Nephron (organoid): ENCODE results near the gene MFSD11.
"Not testable (repeated sequence)": the region's sequence is repeated elsewhere in the genome, so short reads cannot be mapped to it uniquely, and the experiment has no call there.

Experiments
- H3K27ac Mint-ChIP-seq, 3 experiments: 2 replicates each; pipeline ENCODE4 v1.8.0; 2020; ENCODE audit warnings: mixed read lengths in 3 of 3, mild to moderate bottlenecking in 2 of 3, moderate library complexity in 1 of 3
- H3K27me3 Mint-ChIP-seq: 2 replicates; pipeline ENCODE4 v1.8.0; 2021; ENCODE audit warnings: low read depth, mild to moderate bottlenecking, moderate library complexity, mixed read lengths
- H3K36me3 Mint-ChIP-seq: 2 replicates; pipeline ENCODE4 v1.8.0; 2020; ENCODE audit warnings: low read depth, mixed read lengths
- H3K4me1 Mint-ChIP-seq: 2 replicates; pipeline ENCODE4 v1.8.0; 2020; ENCODE audit warnings: mixed read lengths
- H3K4me3 Mint-ChIP-seq, 3 experiments: 2 replicates each; pipeline ENCODE4 v1.8.0; 2020; ENCODE audit warnings: mild to moderate bottlenecking in 3 of 3, mixed read lengths in 3 of 3, moderate library complexity in 2 of 3
- H3K9me3 Mint-ChIP-seq: 2 replicates; pipeline ENCODE4 v1.8.0; 2020; ENCODE audit warnings: mixed read lengths
- CTCF ChIP-seq, 3 experiments: fragments of 200-600 bp; sonication (generic); IDR thresholded peaks; one replicate each; pipeline ENCODE4 v1.5.0; 2021; ENCODE audit warnings: antibody characterized with exemption in 3 of 3; ENCODE audit not compliant: unreplicated experiment in 3 of 3

Gene MFSD11

DNA sequence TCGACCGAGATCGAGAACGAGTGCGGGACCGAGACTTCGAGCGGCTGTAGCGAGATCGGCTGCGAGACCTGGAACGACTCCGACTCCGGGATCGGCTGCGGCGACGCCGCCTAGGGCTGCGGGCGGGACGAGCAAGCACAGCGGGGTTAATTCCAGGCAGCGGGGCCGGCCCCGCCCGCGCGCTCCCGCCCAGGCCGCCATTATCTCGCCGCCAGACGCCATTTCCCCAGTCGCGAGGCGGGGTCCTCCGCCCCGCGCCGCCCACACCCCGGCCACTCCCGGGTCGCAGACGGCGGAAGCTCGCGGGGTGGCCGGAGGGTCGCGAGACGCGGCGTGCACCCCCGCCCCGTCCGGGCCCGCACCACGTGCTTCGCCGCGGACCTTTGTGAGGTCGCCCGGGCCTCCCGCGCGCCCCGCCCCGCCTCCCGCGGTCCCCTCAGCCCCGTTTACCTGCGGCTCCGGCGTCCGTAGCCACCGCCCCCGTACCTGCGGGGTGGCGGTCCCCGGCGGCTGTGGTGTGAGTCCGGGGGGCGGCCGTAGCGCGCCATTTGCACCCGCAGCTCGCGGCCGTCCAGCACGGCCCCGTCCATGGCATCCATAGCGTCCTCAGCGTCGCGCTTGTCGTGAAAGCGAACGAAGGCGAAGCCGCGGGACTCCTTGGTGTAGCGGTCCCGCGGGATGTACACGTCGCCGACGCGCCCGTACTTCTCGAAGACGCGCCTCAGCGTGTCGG, 1.4 kb upstream of the MFSD11 start:
- H3K27me3 Mint-ChIP-seq: no peaks in the 10 kb centered on the region
- peak in 1 of 3 experiments; percentile 26 for TF ChIP-seq CTCF (IDR thresholded peaks at IDR 0.05; ENCODE audit: unreplicated experiment in 3 of 3)
- H3K36me3 Mint-ChIP-seq: peaks cover 40% of the 10 kb centered on the region
- H3K27ac Mint-ChIP-seq: peak overlapping the region; percentile 98 to 99 (median 99)
- H3K9me3 Mint-ChIP-seq: no peaks in the 10 kb centered on the region
- H3K4me3 Mint-ChIP-seq: peak overlapping the region; percentile 97 to 100 (median 99)
- H3K4me1 Mint-ChIP-seq: peaks cover 60% of the 10 kb centered on the region

DNA sequence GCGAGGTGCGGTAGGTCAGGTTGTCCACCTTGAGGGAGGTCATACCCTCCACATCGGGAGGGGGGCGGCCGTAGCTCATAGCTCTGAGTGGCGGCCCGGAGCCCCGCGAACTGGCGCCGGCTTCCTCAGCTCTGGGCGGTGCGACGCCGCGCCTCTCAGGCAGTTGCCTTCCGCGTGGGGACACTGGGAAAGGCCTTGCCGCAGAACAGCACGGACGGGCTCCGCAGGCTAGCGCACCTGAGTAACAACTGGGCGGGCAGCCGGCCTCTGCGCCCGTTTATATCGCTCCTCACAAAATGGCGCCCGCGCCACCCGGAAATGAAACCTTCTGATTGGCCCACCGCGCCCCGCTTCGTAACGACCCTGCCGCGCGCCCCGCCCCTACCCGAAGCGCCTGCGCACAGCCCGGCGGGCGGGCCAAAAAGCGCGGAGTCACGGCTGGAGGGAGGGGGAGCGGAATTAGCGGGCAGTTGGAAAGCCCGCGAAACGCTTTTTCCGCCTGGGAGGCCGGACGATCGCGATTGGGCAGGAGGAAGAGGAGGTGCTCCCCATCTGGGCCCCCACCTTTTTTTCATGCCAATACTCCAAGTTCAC, 740 bp upstream of the MFSD11 start, which contains the start of gene SRSF2:
TSS of gene SRSF2 (minus strand) at position 250 of the 594 bp plus-strand sequence. CDS start at position 79, 171 bp downstream.
- H3K4me3 Mint-ChIP-seq: peak within 1 kb of the TSS; percentile 97 to 100 (median 99)
- peaks cover 65% of the 10 kb centered on the region for H3K4me1 Mint-ChIP-seq
- TF ChIP-seq CTCF (IDR thresholded peaks at IDR 0.05; ENCODE audit: unreplicated experiment in 3 of 3): no peak
- no peaks in the 10 kb centered on the region for H3K27me3 Mint-ChIP-seq
- no peaks in the 10 kb centered on the region for H3K9me3 Mint-ChIP-seq
- peaks cover 41% of the 10 kb centered on the region for H3K36me3 Mint-ChIP-seq
- H3K27ac Mint-ChIP-seq: peak within 1 kb of the TSS; percentile 98 to 99 (median 99)

- H3K27ac Mint-ChIP-seq: peak overlapping the region; percentile 98 to 99 (median 99)
- TF ChIP-seq CTCF (IDR thresholded peaks at IDR 0.05; ENCODE audit: unreplicated experiment in 3 of 3): no peak
- peaks cover 44% of the 10 kb centered on the region for H3K36me3 Mint-ChIP-seq
- no peaks in the 10 kb centered on the region for H3K27me3 Mint-ChIP-seq
- H3K9me3 Mint-ChIP-seq: no peaks in the 10 kb centered on the region
- H3K4me3 Mint-ChIP-seq: peak overlapping the region; percentile 97 to 100 (median 98)
- H3K4me1 Mint-ChIP-seq: peaks cover 61% of the 10 kb centered on the region
Observed at GRCh38 chr17:76738468-76738850, 540 bp downstream of the MFSD11 start.

DNA sequence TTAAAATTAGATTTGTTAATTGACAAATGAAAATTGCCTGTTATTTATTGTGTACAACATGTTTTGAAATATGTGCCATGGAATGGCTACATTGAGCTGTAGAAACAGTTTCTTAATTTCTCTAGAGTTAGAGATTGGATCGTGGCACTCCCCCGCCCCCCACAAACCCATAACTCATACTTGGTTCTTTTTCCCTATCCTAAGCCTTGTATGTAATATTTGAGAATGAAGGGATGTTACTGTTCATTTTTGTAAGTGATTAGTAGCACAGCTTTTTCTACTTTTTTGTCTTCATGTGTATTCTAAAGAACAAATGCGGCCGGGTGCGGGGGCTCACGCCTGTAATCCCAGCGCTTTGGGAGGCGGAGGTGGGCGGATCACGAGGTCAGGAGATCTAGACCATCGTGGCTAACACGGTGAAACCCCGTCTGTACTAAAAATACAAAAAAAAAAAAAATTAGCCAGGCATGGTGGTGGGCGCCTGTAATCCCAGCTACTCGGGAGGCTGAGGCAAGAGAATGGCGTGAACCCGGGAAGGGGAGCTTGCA, 1.7 kb downstream of the MFSD11 start:
- peak overlapping the region; percentile 59 to 76 (median 75) for H3K4me3 Mint-ChIP-seq
- H3K9me3 Mint-ChIP-seq: not testable (repeated sequence)
- peaks cover 49% of the 10 kb centered on the region for H3K4me1 Mint-ChIP-seq

GRCh38 chr17:76740329-76741118, 2.6 kb downstream of the MFSD11 start:
- TF ChIP-seq CTCF (IDR thresholded peaks at IDR 0.05; ENCODE audit: unreplicated experiment in 3 of 3): no peak
- peak overlapping the region; percentile 78 to 99 (median 91) for H3K27ac Mint-ChIP-seq
- H3K9me3 Mint-ChIP-seq: no peaks in the 10 kb centered on the region
- H3K4me1 Mint-ChIP-seq: peaks cover 40% of the 10 kb centered on the region
- H3K4me3 Mint-ChIP-seq: peak overlapping the region; percentile 23 to 85 (median 74)
- no peaks in the 10 kb centered on the region for H3K27me3 Mint-ChIP-seq
- H3K36me3 Mint-ChIP-seq: peaks cover 43% of the 10 kb centered on the region

More for the DNA sequence above, 1.7 kb downstream of the MFSD11 start:
- Mint-ChIP-seq H3K27ac (peak overlapping the region; percentile 35 to 99 (median 99)), H3K36me3 (peaks cover 43% of the 10 kb centered on the region)
- not testable (repeated sequence) for H3K27me3 Mint-ChIP-seq

GRCh38 chr17:76742958-76743357, 5.0 kb downstream of the MFSD11 start:
- Mint-ChIP-seq H3K36me3 (peaks cover 56% of the 10 kb centered on the region), H3K27ac (no peak overlapping the region), H3K4me1 (peaks cover 37% of the 10 kb centered on the region), H3K9me3 (no peaks in the 10 kb centered on the region), H3K27me3 (no peaks in the 10 kb centered on the region), H3K4me3 (no peak overlapping the region)
- TF ChIP-seq CTCF (IDR thresholded peaks at IDR 0.05; ENCODE audit: unreplicated experiment in 3 of 3): no peak
